ENCODE measurements around the gene DEPDC5. TPM values are rescaled to one million over a fixed set of nuclear protein-coding genes. Genes with fewer than 3 reads are reported as not detected.

Gene DEPDC5
- total RNA-seq, 2 experiments from 2014 or later = 43.0 to 77.1 TPM

DNA sequence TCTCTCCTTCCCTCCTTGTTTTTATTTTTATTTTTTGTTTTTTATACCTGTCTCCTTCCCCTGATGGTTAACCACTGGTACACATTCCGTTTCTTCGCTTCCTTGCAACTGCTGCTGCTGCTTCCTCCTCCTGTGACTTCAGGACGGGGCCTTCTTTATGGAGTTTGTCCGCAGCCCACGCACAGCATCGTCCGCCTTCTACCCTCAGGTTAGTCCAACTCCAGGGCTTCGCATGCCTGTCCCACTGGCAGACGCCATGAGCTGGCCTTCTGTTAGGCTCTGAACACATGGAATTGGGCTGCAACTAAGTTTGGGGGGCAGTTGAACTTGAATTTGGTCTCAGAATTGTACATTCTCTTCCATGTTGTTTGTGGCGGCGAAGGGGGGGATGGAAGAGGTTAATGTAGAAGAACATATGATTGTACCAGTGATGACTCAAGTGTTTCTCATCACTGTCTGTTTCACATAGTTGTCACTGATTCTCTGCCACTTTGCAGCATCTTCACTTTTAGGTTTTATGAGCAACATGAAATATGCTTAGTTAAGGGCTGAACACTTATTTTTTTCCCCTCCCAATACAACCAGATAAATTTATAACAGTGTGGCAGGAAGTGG is 107.5 kb downstream of the DEPDC5 start:
- no peaks in the 10 kb centered on the region for H3K9me3 ChIP-seq (ENCODE audit: low read length)
- H3K4me3 ChIP-seq (ENCODE audit: low read depth, low read length, poor library complexity, severe bottlenecking) = no peak overlapping the region
- no peak for DNase-seq (ENCODE audit: low spot score)
- POLR2A ChIA-PET = interaction anchor here (0.6 kb wide), 1 partner anchor 208 kb away, joined by 4 read pairs; no protein-coding TSS in a partner anchor
- H3K4me2 ChIP-seq (ENCODE audit: low read length) = no peak overlapping the region
- no peak overlapping the region for H2AFZ ChIP-seq (ENCODE audit: low read length)
- H3K79me2 ChIP-seq (ENCODE audit: insufficient read depth, low read depth, low read length) = no peaks in the 10 kb centered on the region
- H3K36me3 ChIP-seq (ENCODE audit: insufficient read depth, low read length) = peaks cover 59% of the 10 kb centered on the region; the same call in 1 of the 2 replicates
- H3K27ac ChIP-seq (ENCODE audit: low read depth, low read length, poor library complexity, severe bottlenecking) = no peak overlapping the region
- TF ChIP-seq, protein P1, sequence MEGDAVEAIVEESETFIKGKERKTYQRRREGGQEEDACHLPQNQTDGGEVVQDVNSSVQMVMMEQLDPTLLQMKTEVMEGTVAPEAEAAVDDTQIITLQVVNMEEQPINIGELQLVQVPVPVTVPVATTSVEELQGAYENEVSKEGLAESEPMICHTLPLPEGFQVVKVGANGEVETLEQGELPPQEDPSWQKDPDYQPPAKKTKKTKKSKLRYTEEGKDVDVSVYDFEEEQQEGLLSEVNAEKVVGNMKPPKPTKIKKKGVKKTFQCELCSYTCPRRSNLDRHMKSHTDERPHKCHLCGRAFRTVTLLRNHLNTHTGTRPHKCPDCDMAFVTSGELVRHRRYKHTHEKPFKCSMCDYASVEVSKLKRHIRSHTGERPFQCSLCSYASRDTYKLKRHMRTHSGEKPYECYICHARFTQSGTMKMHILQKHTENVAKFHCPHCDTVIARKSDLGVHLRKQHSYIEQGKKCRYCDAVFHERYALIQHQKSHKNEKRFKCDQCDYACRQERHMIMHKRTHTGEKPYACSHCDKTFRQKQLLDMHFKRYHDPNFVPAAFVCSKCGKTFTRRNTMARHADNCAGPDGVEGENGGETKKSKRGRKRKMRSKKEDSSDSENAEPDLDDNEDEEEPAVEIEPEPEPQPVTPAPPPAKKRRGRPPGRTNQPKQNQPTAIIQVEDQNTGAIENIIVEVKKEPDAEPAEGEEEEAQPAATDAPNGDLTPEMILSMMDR (conservative IDR thresholded peaks at IDR 0.05; ENCODE audit: low read length) = no peak
- TF ChIP-seq EZH2phosphoT487 (IDR thresholded peaks at IDR 0.05; ENCODE audit: borderline replicate concordance, low read depth, low read length) = no peak
- intact Hi-C loops (cut with micrococcal nuclease; ENCODE audit: unreplicated experiment) = no loop called here
- CTCF ChIA-PET (ENCODE audit: unreplicated experiment) = no interaction called here
- H3K9me2 ChIP-seq (ENCODE audit: insufficient read depth, low read length) = no peaks in the 10 kb centered on the region
- H4K20me1 ChIP-seq (ENCODE audit: insufficient read depth, low read length) = no peaks in the 10 kb centered on the region
- BruUV-seq (replicated peaks) = no TSS peak
- H3K4me1 ChIP-seq (ENCODE audit: insufficient read depth, low read length, poor library complexity, severe bottlenecking) = no peaks in the 10 kb centered on the region

DNA sequence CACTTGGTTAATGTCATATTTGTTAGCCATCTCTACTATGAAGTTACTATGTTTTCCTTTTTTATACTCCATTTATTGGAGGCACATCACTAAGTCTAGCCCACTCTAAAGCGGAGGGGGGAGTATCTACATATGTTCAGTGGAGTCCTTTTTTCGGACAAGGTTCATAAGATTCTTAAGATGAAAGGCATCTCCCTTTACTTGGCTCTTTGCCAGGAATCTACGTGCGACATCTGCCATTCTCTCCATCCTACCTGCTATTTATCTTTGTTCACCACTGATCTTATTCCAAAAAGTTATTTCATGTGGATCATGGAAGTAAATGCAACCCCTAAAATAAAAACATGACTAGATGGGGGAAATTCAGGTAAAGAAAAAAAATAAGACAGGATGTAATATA is 113.1 kb downstream of the DEPDC5 start:
- ChIA-PET CTCF (ENCODE audit: unreplicated experiment) (no interaction called here), POLR2A (no interaction called here)
- H3K4me1 ChIP-seq (ENCODE audit: insufficient read depth, low read length, poor library complexity, severe bottlenecking) = no peaks in the 10 kb centered on the region
- peaks cover 55% of the 10 kb centered on the region; the same call in 1 of the 2 replicates for H3K36me3 ChIP-seq (ENCODE audit: insufficient read depth, low read length)
- no peaks in the 10 kb centered on the region for H4K20me1 ChIP-seq (ENCODE audit: insufficient read depth, low read length)
- no peaks in the 10 kb centered on the region for H3K79me2 ChIP-seq (ENCODE audit: insufficient read depth, low read depth, low read length)
- intact Hi-C loops (cut with micrococcal nuclease; ENCODE audit: unreplicated experiment) = no loop called here
- no peak overlapping the region for H3K4me2 ChIP-seq (ENCODE audit: low read length)
- TF ChIP-seq EZH2phosphoT487 (IDR thresholded peaks at IDR 0.05; ENCODE audit: borderline replicate concordance, low read depth, low read length) = no peak
- TF ChIP-seq, protein P1 (conservative IDR thresholded peaks at IDR 0.05; ENCODE audit: low read length) = no peak
- BruUV-seq (replicated peaks) = no TSS peak
- DNase-seq (ENCODE audit: low spot score) = no peak
- H3K4me3 ChIP-seq (ENCODE audit: low read depth, low read length, poor library complexity, severe bottlenecking) = no peak overlapping the region
- no peaks in the 10 kb centered on the region for H3K9me3 ChIP-seq (ENCODE audit: low read length)
- no peaks in the 10 kb centered on the region for H3K9me2 ChIP-seq (ENCODE audit: insufficient read depth, low read length)
- H2AFZ ChIP-seq (ENCODE audit: low read length) = no peak overlapping the region
- H3K27ac ChIP-seq (ENCODE audit: low read depth, low read length, poor library complexity, severe bottlenecking) = no peak overlapping the region

DNA sequence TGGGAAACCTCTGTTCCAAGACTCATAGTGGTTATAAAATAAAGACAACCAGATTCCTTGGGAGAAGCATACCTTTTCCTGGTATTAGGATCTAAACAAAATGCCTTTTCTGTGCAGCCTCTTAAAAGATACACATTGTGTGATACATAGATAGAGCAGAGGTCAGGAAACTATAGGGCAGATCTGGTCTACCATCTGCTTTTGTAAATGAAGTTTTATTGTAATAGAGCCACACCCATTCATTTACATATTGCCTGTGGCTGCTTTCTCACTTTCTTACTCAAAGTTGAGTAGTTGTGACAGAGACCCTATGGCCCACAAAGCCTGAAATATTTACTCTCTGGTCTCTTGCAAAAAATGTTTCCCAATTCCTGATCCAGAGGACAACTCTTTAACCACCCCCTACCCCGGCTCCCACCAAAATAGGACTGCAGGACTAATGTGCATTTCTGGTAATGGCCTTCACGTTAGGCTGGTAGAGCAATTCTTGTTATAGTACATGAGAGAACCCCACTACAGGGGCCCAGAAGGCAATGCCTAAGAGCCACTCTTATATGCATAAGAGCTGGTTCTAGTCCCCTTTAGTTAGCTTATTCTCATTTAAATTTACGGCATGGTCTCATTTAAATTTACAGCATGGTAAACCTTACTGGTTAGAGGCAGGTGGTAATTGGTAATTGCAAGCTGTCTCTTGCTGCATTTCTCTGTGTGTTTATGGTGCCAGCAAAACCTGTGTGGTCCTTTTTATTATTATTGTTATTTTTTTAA is 113.8 kb downstream of the DEPDC5 start:
- Histone ChIP-seq H3K9me3 (ENCODE audit: low read length) (no peaks in the 10 kb centered on the region), H3K79me2 (ENCODE audit: insufficient read depth, low read depth, low read length) (no peaks in the 10 kb centered on the region), H3K4me2 (ENCODE audit: low read length) (no peak overlapping the region), H3K9me2 (ENCODE audit: insufficient read depth, low read length) (no peaks in the 10 kb centered on the region), H3K36me3 (ENCODE audit: insufficient read depth, low read length) (peaks cover 60% of the 10 kb centered on the region; the same call in 1 of the 2 replicates), H3K4me1 (ENCODE audit: insufficient read depth, low read length, poor library complexity, severe bottlenecking) (no peaks in the 10 kb centered on the region), H3K4me3 (ENCODE audit: low read depth, low read length, poor library complexity, severe bottlenecking) (no peak overlapping the region), H4K20me1 (ENCODE audit: insufficient read depth, low read length) (no peaks in the 10 kb centered on the region), H2AFZ (ENCODE audit: low read length) (no peak overlapping the region), H3K27ac (ENCODE audit: low read depth, low read length, poor library complexity, severe bottlenecking) (no peak overlapping the region)
- no peak for TF ChIP-seq EZH2phosphoT487 (IDR thresholded peaks at IDR 0.05; ENCODE audit: borderline replicate concordance, low read depth, low read length)
- TF ChIP-seq, protein P1 (conservative IDR thresholded peaks at IDR 0.05; ENCODE audit: low read length) = no peak
- CTCF ChIA-PET (ENCODE audit: unreplicated experiment) = no interaction called here
- DNase-seq (ENCODE audit: low spot score) = no peak
- BruUV-seq (replicated peaks) = no TSS peak
- intact Hi-C loops (cut with micrococcal nuclease; ENCODE audit: unreplicated experiment) = no loop called here
- POLR2A ChIA-PET = no interaction called here
